GM19452 (cell line): ENCODE results near the gene PTGIS.

Experiments used
- ATAC-seq: cut with Tn5 transposase; IDR thresholded peaks from one replicate; pipeline ENCODE4 v1.9.1; 2021; ENCODE audit not compliant: unreplicated experiment

PTGIS gene

DNA sequence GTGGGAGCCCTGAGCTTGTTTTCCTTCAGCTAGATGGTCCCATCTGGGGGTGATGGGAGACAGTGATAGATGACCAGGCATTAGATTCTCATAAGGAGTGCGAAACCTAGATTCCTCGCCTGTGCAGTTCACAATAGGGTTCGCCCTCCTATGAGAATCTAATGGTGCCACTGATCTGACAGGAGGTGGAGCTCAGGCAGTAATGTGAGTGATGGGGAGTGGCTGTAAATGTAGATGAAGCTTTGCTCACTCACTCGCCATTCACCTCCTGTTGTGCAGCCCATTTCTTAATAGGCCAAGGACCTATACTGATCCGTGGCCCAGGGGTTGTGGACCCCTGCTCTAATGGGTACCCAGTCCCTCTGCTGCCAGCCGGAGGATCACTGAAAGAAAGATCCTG is 64.8 kb downstream of the PTGIS start:
- ATAC-seq: no peak

DNA sequence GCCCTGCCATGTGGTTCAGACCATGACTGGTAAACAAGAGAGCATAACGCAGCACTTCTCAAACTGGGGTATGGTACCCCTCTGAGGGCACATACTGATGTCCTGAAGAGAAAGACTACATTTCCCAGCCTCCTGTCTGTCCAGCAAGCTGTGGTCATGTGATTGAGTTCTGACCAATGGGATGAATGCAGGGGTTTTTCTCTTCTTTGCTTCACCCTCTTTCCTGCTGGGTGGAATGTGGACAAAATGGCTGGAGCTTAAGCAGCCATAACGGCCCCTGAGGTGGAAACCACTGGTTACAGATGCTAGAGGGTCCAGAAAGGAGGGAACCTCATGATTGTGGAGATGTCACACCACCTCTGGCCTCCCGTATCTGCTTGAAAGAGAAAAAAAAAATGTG is 66.0 kb downstream of the PTGIS start:
- ATAC-seq: no peak

DNA sequence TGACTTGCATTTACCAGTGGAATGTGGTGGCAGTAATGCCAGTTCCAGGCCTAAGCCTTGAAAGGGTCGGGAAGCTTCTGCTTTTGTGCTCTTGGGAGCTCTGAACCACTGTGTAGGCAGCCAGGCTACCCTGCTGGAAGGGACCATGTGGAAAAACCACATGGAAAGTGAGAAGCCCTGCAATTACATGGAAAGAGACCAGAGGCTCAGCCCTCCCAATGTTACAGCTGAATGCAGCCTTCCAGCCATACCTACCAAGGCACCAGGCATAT is 70.6 kb downstream of the PTGIS start:
- ATAC-seq: no peak

DNA sequence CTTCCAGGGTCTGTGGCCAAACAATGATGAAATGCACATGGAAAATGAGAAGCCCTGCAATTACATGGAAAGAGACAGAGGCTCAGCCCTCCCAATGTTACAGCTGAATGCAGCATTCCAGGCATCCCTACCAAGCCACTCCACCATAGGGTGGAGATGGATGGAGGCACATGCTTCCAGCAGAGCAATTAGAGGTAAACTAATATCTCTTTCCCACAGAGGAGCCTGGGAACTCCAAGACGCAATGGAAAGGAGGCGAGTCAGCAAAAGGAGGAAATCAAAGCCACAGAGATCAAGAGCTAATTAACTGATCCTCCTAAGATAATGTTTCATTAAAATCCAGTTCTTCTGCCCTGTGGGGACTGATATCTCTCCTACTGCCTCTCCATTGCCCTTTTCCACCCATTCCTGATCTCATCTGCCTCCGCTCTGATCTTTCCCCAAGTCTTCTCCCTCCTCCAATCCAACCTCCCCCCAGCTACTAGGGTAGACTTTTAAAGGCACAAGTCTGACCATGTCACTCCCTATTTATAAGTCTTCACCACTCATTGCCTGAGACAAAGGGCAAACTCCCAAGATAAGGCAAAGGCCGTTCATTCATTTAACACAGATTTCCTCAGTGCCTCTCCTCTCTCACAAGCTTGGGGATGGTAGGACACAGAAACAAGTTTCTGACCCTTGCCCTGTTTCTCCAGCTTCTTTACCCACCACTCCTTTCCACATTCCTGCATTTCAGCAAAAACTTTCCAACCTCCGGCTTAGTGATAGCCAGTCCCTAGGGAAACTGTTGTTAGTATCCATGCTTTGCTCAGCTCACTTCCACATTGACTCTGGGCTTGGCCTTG is 71.2 kb downstream of the PTGIS start:
- no peak for ATAC-seq

DNA sequence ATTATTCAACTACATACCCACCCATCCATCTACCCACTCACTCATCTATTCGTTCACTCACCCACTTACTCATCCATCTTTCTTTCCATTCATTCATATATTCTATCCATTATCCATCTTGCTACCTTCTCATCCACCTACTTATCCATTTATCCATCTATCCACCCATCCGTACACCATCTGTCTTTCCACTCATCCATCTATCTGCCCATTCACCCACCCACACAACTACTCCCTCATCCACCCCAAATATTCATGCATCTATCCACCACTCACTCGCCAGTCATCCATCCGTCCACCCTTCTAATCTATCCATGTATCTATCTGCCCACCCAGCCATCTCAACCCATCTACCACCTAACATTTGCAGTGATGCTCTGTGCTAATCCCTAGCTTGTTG is 71.9 kb downstream of the PTGIS start:
- ATAC-seq: no peak

DNA sequence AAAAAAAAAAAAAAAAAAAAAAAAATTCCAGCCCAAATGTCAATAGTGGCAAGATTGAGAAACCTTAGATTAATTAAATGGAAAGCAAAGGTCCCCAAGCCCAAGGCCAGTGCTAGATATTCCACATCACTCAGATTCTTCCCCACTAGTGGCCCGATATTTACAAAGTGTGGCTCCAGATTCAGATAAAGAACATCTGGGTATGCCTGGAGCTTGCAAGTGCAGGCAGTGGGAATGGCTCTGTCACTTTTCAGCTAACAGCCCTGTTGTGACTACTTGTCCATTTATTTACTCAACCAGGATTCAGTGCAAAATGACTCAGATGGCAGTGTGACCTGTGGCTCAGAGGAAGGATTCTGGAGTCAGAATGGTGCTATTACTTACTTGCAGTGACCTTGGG is 77.2 kb downstream of the PTGIS start:
- ATAC-seq: no peak

DNA sequence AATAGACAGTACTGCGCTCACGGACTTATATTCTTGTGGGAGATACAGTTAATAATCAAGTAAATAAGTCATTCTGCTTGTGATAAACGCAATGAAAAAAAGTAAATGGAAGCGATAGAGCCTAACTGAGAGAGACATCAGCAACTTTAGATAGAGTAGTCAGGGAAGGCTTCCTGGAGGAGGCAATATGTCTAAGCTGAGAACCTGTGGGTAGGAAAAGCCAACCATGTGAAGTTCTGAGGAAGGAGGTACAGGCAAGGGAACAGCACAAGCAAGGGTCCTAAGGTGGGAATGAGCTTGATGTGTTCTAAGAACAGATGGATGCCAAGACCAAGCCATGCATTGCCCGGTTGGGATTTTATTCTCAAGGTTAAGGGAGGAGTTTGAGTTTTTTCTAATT is 78.2 kb downstream of the PTGIS start:
- ATAC-seq: no peak

DNA sequence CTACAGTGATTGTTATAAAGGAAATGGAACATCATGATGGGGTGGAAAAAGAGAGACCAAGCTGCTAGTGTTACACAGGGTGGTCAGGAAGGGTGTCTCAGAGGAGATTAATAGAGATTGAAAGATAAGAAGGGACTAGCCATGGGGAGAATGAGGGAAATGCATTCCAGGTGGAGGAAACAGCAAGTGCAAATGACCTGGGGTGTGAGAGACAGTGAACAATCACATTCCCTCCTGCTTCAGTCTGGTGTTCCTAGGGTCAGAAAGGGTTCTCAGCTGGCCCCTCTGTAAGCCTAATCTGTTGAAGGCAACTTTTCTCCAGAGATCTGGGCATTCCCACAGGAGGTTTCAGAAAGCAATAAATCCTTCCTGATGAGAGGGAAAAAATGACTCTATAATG is 81.9 kb downstream of the PTGIS start:
- no peak for ATAC-seq

DNA sequence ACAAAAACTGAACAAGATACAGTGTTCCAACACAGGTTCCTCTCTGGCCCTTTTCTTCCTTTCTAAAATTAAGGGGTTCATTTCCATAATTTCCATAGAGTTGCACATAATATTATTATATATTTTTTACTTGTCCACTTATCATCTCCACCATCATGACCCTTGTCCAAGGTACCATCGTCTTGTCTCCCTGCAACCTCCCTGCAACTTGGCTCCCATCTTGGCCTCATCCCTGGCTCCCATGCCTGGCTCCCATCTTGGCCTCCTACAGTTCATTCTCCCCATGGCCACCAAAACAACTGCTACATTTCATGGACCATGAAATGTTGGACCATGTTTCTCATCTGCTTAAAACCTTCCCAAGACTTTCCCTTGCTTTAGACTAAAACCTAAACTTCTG is 82.4 kb downstream of the PTGIS start:
- no peak for ATAC-seq

DNA sequence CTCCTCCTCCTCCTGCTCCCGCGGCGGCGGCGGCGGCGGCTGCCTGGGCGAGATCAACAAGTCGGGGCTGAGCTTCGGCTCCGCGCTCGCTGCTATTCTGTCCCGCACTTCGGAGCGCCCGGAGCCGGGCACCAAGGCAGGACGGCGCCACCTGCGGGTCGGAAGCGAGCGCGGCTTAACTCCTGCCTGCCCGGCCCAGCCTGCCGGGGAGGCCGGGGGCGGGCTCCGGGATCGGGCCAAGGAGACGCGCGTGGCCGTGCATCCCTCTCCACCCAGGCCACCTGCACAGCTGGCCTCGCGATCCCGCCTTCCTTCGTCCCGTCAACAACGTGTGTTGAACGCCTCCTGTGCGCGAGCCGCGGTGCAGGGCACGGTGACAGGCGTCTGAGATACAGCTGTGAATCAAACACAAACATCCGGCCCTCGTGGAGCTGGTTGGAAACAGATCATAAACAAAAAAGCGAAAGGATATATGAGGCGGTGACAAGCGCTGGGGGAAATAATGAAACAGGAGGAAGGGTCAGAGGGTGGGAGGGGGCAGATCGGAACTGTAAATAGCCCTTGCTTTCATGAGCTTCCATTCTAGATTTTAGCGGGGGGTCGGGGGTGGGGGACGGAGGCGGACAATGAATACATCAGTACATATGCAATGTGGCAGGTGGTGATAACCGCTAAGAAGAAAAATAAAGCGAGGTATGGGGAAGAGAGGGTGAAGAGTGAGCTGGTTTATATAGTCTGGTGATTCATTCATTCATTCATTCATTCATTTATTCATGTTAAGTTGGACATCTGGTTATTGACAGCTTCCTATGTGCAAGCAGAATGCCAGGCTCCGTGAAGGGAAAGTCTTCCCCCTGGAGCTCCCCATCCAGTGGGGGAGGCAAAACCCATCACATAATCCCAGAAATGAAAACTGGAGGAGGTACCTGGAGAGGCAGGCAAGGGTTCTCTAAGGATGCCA is 83.5 kb downstream of the PTGIS start:
- ATAC-seq: no peak

DNA sequence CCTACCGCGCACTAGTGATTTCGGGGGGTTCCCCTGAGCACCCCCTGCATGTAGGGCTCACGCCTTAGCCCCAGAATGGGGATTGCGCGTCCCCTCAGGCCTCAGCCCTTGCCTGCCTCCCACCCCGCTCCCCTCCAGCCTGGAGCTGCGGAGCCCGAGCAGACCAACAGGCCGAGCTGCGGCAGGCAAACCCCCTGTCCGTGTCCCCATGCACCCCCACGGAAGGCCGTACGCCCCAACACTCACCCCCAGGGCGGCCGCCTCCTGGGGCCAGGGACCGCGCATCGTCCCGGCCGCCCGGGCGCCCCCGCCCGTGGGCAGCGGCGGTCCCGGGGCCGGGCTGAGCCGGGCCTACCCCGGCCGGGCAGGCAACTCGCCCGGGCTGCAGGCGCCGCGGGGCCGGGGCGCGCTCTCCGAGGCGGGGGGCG is 84.2 kb downstream of the PTGIS start:
- no peak for ATAC-seq

DNA sequence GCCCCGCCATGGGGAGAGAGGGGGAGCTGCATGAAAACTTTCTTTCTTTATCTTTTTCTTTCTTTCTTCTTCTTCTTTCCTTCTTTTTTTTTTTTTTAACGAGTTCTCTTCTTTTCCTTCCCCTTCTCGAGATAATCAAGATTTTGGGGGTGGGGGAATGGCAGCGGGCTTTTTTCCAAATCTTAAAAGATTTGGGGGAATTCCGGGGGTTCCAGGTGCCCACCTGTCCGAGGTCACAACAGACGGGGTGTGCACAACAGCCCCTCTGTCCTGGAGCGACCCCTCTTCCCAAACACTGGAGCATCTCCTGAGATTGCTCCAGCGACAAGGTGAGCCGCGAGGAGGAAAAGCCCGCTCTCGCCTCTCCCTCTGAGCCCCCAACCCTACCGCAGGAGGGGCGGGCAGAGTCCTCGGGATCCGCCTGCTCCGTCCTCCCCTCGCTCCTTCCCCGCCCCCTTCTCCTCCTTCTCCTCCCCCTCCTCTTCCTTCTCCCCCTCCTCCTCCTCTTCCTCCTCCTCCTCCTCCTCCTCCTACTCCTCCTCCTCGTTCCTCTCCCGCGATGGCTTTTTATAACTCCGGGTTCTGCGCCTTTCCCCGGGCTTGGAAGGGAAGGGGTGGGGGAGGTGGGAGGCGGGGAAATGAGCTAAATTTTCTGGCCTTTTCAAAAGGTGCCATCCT is 84.8 kb downstream of the PTGIS start:
- ATAC-seq: no peak

DNA sequence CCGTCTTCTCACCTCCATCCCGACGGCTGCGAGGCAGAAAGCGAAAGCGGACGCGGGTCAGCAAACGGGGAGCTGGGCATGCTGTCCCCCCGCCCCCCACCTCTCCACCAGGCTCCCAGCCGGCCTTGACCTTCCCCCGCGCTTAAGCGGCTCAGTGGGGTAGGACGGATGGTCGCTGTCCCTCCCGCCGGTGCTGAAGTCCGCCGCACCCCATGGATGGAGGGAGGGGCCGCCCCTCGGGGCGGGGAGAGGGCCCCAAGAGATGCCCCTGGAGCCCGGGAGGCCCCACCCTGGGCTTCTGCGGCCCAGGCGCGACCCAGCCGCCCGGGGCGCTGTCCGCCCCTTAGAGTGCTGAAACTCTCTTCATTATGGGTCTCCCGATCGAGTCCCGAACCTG is 85.3 kb downstream of the PTGIS start, which contains the start of gene KCNB1:
Gene KCNB1, minus strand, starts transcription at position 48 of the 397 bp plus-strand sequence. CDS start 188 bp downstream, outside the sequence.
- no peak for ATAC-seq

DNA sequence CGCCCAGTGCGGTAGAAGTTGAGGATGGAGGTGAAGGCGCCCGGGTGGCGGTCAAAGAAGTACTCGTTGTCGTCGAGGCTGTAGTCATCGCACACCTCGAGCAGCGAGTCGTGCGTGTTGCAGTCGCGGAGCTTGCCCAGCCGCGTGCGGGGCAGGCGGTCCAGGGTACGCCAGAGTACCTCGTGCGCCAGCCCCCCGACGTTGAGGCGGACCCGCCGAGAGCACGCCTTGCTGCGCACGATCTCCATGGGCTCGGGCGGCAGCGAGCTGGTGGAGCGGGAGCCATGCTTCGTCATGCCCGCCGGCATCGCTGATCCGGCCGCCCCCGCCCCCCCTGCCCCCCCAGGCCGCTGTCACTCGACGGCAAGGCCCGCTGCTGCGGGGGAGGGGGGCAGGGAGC is 85.8 kb downstream of the PTGIS start:
- no peak for ATAC-seq

DNA sequence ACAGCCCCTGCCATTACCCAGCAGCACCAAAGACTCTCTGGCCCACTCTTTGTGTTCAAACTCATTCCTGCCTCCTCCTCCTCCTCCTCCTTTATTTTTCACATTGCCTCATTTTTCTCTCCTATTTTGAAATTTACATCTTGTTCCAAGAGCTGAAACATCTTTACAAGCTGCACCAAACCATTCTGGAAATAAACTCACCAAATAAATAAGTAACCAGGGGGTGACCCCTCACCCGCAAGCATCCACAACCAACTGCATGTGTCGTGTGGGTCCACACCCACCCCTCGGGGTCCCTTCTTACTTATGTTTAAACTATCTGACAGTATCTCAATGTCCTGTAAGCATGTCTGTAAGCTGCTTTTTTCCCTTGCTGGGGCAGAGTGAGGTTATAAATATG is 86.8 kb downstream of the PTGIS start:
- no peak for ATAC-seq

DNA sequence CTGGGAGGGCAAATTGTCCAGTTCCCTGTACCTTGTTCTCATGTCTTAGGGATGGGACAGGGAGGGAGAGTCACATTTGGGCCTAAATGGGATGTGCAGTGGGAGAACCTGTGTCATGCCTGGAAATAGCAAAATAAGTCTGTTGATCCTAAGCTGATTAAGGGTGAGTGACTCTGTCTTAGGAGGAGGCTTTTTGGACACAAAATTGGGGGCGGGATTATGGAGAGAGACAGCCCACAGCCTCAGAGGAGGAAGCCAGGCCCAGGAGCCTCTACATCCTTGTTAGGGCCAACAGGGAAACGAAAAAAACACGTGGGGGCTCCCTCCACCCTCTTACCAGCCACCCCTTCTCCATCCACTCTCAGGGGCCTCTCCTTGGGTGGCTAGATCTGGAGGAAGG is 87.7 kb downstream of the PTGIS start:
- no peak for ATAC-seq

DNA sequence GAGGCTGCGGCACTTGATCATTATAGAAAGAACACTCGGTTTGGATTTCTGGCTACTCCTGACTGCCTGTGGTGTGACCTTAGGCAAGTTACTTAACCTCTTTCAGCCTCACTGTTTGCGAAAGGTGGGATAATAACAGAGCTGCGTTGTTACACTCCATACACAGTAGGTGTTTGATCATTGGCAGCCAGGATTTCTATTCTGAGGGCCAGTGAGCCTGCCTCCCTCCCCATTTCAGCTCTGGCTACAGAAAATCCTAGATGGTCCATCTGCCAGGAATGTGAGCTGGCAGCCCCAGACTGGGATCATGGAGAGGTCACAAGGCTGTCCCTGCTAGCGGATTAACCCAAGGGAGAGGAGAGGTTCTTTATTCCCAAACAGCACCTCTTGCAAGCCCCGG is 88.2 kb downstream of the PTGIS start:
- no peak for ATAC-seq

DNA sequence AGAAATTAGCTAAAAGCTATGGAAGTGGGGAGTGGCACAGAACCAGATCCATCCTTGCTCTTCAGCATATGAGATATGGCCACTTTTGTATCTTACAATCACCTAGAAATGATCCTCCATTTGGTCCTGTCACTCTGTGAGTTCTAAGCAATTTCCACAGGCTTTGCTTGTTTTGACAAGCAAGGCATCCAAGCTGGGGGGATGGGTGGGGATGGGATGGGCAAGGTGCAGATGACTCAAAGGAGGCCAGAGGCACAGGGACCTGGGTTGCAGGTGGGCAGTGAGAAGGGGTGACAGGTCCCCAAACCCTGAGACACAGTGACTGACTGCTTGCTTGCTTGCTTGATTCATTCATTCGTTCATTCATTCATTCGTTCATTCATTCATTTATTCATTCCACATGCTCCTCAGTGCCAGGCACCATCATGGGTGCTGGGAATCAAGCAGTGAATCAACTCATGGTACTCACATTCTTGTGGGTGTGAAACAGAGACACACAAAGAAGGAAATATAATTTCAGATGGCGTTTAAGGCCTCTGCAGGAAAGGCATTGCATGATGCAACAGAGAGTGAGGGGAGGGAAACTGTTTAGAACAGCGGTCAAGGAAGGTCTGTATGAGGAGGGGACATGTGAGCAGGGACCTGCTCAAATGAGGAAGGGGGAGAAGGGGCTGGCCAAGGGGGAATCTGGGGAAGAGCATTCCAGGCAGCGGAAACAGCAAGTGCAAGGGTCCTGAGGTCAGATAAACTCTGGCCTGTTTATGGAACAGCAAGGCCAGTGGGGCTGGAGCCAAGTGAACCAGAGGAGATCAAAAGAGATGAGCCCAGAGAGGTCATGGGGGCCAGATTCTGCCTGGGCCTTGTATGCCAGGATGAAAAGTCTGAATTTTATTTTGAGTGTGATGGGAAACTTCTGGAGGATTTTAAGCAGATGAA is 88.9 kb downstream of the PTGIS start:
- ATAC-seq: no peak

DNA sequence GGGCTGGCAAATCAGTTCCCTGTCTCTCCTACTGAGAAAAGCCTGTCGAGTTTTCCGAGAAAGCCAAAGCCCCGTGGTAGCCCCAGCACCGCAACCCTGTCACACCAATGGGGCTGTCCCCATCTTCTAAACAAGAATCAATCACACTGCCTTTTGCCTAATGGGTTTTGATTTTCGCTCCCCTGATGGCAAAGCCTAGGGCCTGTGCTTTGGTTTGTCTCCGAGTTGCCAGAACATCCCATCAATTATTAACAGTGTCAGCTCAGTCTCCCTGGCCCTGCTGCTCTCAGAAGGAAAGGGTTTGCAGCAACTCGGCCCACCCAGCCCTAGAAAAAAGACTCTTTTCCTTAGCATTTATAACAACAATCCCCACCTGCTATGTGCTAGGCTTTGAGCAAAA is 89.7 kb downstream of the PTGIS start:
- no peak for ATAC-seq

DNA sequence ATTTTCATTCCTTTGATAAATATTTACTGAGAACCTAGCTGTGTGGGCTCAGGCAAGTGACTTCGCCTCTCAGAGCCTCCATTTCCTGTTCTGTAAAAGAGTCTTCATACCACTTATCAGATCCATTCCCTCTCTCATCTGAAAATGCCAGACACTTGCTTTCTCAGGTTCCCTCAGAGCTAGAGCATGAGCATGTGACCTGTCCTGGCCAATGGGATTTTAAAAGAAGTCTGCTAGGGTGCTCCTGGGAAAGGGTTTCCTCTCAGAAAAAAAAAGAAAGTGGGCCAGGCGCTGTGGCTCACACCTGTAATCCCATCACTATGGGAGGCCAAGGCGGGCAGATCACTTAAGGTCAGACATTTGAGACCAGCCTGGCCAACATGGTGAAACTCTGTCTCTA is 90.7 kb downstream of the PTGIS start:
- no peak for ATAC-seq

DNA sequence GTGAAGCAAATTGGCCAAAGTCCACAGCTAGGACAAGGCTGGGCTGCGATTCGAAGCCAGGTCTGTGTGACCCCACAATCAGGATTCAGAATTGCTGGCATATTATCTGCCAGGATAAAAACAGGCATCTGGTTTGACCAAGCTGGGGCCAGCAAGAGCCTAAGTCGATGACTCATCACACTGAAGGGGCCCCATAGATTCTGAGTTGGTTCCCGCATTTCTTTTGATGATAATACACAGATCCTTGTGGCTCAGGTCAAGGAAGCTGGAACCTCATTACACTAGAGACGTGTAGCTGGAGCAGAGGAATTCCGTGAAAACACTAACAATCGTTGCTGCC is 92.0 kb downstream of the PTGIS start:
- ATAC-seq: no peak
